HepG2 (cell line): ENCODE data around the gene NUAK1. TPM values are rescaled to one million over a fixed set of nuclear protein-coding genes. Genes with fewer than 3 reads are reported as not detected.

Source experiments
- ATAC-seq: fragments of 200-7000 bp; cut with Tn5 transposase; 3 replicates; pipeline ENCODE4 v1.9.1; 2020; ENCODE audit warnings: mild to moderate bottlenecking, moderate library complexity
- BruUV-seq: library from RNA; stranded (reverse); fragments of 400-500 nt; replicated peaks from 2 replicates; lab custom pipeline; 2021; lab: Mats Ljungman, UMichigan
- CTCF ChIA-PET: fragments of 300-600 bp; formaldehyde crosslinking; extraction: SDS; loops from one replicate; lab custom pipeline; 2021; ENCODE audit warnings: low total read pairs, inconsistent platforms, low intra/inter-chr PET ratio; lab: Yijun Ruan, JAX
- POLR2A ChIA-PET: fragments of 350-600 bp; sonication (Branson Sonifier 250); formaldehyde crosslinking; loops from one replicate; lab custom pipeline; 2020; ENCODE audit warnings: antibody characterized with exemption, inconsistent platforms; lab: Yijun Ruan, JAX
- DNase-seq: peaks from one replicate; pipeline ENCODE4 v3.0.0-alpha.2; 2015; ENCODE audit warnings: low spot score
- FAIRE-seq: peaks from 3 replicates; lab custom pipeline; 2011; peaks lifted over from hg19 to GRCh38; lab: Jason Lieb, UNC
- H2AFZ ChIP-seq: one replicate; pipeline ENCODE4 v1.6.1; 2011; ENCODE audit warnings: low read length, inconsistent platforms
- H3K27ac ChIP-seq: fragments of 300-600 bp; 3 replicates; pipeline ENCODE4 v1.8.0; 2011; ENCODE audit warnings: mixed run types, mild to moderate bottlenecking, mixed read lengths, low read length, inconsistent platforms; ENCODE audit not compliant: insufficient read depth; ENCODE audit errors: extremely low read length
- H3K27me3 ChIP-seq, 2 experiments: fragments of 200-600 bp in 1 of 2; 2 replicates in 1 of 2; 3 replicates in 1 of 2; pipeline versions ENCODE4 v1.6.0 to v1.8.0; 2011; ENCODE audit warnings: low read length in 2 of 2, mild to moderate bottlenecking in 2 of 2, moderate library complexity in 2 of 2, inconsistent platforms in 1 of 2; ENCODE audit not compliant: insufficient read depth in 2 of 2, control insufficient read depth in 1 of 2
- H3K36me3 ChIP-seq, 2 experiments: fragments of 200-600 bp in 1 of 2; replicated peaks in 1 of 2; 2 replicates in 1 of 2; 3 replicates in 1 of 2; pipeline versions ENCODE4 v1.5.1 to v1.8.0; 2011; ENCODE audit warnings: low read length in 2 of 2, inconsistent platforms in 1 of 2; ENCODE audit not compliant: insufficient read depth in 2 of 2, control insufficient read depth in 1 of 2
- H3K4me1 ChIP-seq: 2 replicates; pipeline ENCODE4 v1.5.1; 2012; ENCODE audit warnings: low read length, inconsistent platforms; ENCODE audit not compliant: insufficient read depth
- H3K4me2 ChIP-seq: 2 replicates; pipeline ENCODE4 v1.6.0; 2011; ENCODE audit warnings: low read depth, low read length, inconsistent platforms
- H3K4me3 ChIP-seq, 3 experiments: fragments of 200-600 bp in 1 of 3; sonication (generic), shearing (Covaris generic) in 1 of 3; replicated peaks in 1 of 3; 2 replicates each; pipeline ENCODE4 v1.5.1; 2011 to 2016; ENCODE audit warnings: low read length in 3 of 3, inconsistent platforms in 2 of 3, low read depth in 2 of 3, mild to moderate bottlenecking in 2 of 3, control low read depth in 1 of 3, mixed read lengths in 1 of 3; ENCODE audit not compliant: insufficient read depth in 1 of 3
- H3K79me2 ChIP-seq: one replicate; pipeline ENCODE4 v1.6.1; 2011; ENCODE audit warnings: low read length, inconsistent platforms; ENCODE audit not compliant: insufficient read depth
- H3K9ac ChIP-seq: 2 replicates; pipeline ENCODE4 v1.6.0; 2011; ENCODE audit warnings: mild to moderate bottlenecking, low read depth, low read length, inconsistent platforms; ENCODE audit not compliant: insufficient read depth
- H3K9me3 ChIP-seq: 2 replicates; pipeline ENCODE4 v1.5.1; 2012; ENCODE audit warnings: mild to moderate bottlenecking, low read length
- H4K20me1 ChIP-seq: 2 replicates; pipeline ENCODE4 v1.6.0; 2011; ENCODE audit warnings: inconsistent platforms, mild to moderate bottlenecking, low read length, moderate library complexity; ENCODE audit not compliant: insufficient read depth
- ATRX ChIP-seq: sonication (generic); formaldehyde crosslinking; IDR thresholded peaks from 2 replicates; pipeline ENCODE4 v1.4.0; 2020; ENCODE audit warnings: missing genetic modification reagents, borderline replicate concordance
- ESRRA ChIP-seq: sonication (generic); formaldehyde crosslinking; IDR thresholded peaks from 2 replicates; pipeline ENCODE4 v1.5.1; 2020; ENCODE audit warnings: mild to moderate bottlenecking, low read depth, missing genetic modification reagents
- FOXP1 ChIP-seq, 2 experiments: fragments of 450-650 bp in 1 of 2; IDR thresholded peaks; 2 replicates each; pipeline ENCODE4 v1.6.1; 2017 to 2018; ENCODE audit warnings: antibody characterized with exemption in 1 of 2
- KAT8 ChIP-seq: IDR thresholded peaks from 2 replicates; pipeline ENCODE4 v1.6.1; 2016; ENCODE audit warnings: missing genetic modification reagents, missing compliant biosample characterization
- MED1 ChIP-seq: sonication (generic); formaldehyde crosslinking; IDR thresholded peaks from 2 replicates; pipeline ENCODE4 v1.4.0; 2020; ENCODE audit warnings: missing genetic modification reagents
- NFIC ChIP-seq: IDR thresholded peaks from 2 replicates; pipeline ENCODE4 v1.6.1; 2012; ENCODE audit warnings: mild to moderate bottlenecking, low read length, inconsistent platforms
- NR2C2 ChIP-seq: sonication (generic); formaldehyde crosslinking; IDR thresholded peaks from 2 replicates; pipeline ENCODE4 v1.4.0; 2020; ENCODE audit warnings: missing genetic modification reagents, mild to moderate bottlenecking, moderate library complexity, borderline replicate concordance
- NR2F6 ChIP-seq, 2 experiments: IDR thresholded peaks; 2 replicates each; pipeline ENCODE4 v1.6.1; 2016; ENCODE audit warnings: antibody characterized with exemption in 1 of 2, mild to moderate bottlenecking in 1 of 2
- PCBP1 ChIP-seq: fragments of 200-400 bp; formaldehyde crosslinking; IDR thresholded peaks from 2 replicates; pipeline ENCODE4 v1.6.1; 2017; ENCODE audit warnings: mild to moderate bottlenecking, low read depth, low read length, borderline replicate concordance
- ZKSCAN1 ChIP-seq: fragments of 150-350 bp; IDR thresholded peaks from 2 replicates; pipeline ENCODE4 v1.6.1; 2014; ENCODE audit warnings: low read length
- ZNF138 ChIP-seq: sonication (generic); formaldehyde crosslinking; IDR thresholded peaks from 2 replicates; pipeline ENCODE4 v1.5.0; 2020; ENCODE audit warnings: mild to moderate bottlenecking, low read depth, missing genetic modification reagents
- ZNF629 ChIP-seq: sonication (generic); formaldehyde crosslinking; conservative IDR thresholded peaks from 2 replicates; pipeline ENCODE4 v1.5.0; 2020; ENCODE audit warnings: missing genetic modification reagents
- ZNF772 ChIP-seq: sonication (generic); formaldehyde crosslinking; IDR thresholded peaks from 2 replicates; pipeline ENCODE4 v1.5.0; 2020; ENCODE audit warnings: mild to moderate bottlenecking, missing genetic modification reagents
- ZSCAN25 ChIP-seq: sonication (generic); formaldehyde crosslinking; IDR thresholded peaks from 2 replicates; pipeline ENCODE4 v1.8.0; 2022; ENCODE audit warnings: mild to moderate bottlenecking, missing genetic modification reagents
- WGBS: methylation state at CpG from one replicate; pipeline ENCODE4 v1.1.6; 2017; ENCODE audit warnings: low lambda C conversion rate; 5-methylcytosine and 5-hydroxymethylcytosine counted together
- in situ Hi-C: cut with HindIII; loops from 2 replicates; pipeline ENCODE4 v1.10.0; 2017; ENCODE audit warnings: low pct_unique_long_range_greater_than_20kb; ENCODE audit not compliant: extremely low pct_ligation_motif_present
- intact Hi-C: fragments of 100-400 bp; cut with micrococcal nuclease; formaldehyde crosslinking; loops from one replicate; pipeline ENCODE4 v1.10.0; 2022; ENCODE audit not compliant: unreplicated experiment
- polyA plus RNA-seq, 8 experiments: library from polyadenylated mRNA; depleted of rRNA in 3 of 8; stranded (reverse) in 7 of 8; unstranded in 1 of 8; fragments of >200 nt; fragmentation: Illumina TruSeq in 4 of 8; extraction: Trizol in 4 of 8; gene quantifications; 2 replicates each; pipeline versions ENCODE4 v1.2.1 to v1.2.3, GENCODE V29; 2011 to 2016; ENCODE audit warnings: low read depth in 4 of 8, missing spikeins in 1 of 8, mixed read lengths in 1 of 8; ENCODE audit not compliant: insufficient read depth in 1 of 8
- total RNA-seq, 5 experiments: library from RNA; depleted of rRNA; stranded (reverse); fragments of >200 nt; fragmentation: Illumina TruSeq; extraction: Trizol; gene quantifications; 2 replicates each; pipeline ENCODE4 v1.2.3, GENCODE V29; 2016; ENCODE audit warnings: low read depth in 1 of 5
- TF ChIP-seq, protein P1 (sequence below): sonication (generic); formaldehyde crosslinking; IDR thresholded peaks from 2 replicates; pipeline ENCODE4 v1.4.0; 2020; ENCODE audit warnings: mild to moderate bottlenecking, missing genetic modification reagents
- TF ChIP-seq, protein P2 (sequence below): sonication (generic); formaldehyde crosslinking; IDR thresholded peaks from 2 replicates; pipeline ENCODE4 v1.8.0; 2022; ENCODE audit warnings: mild to moderate bottlenecking, missing genetic modification reagents, moderate library complexity
- TF ChIP-seq, protein P3 (sequence below): sonication (generic); formaldehyde crosslinking; conservative IDR thresholded peaks from 2 replicates; pipeline ENCODE4 v1.5.0; 2020; ENCODE audit warnings: missing genetic modification reagents

The NUAK1 gene
- total and polyA plus RNA-seq, 2 of the 13 experiments (the other 11 are each of a cell fraction or from before 2014, with no cell fraction given): 1.7 to 1.9 TPM

DNA sequence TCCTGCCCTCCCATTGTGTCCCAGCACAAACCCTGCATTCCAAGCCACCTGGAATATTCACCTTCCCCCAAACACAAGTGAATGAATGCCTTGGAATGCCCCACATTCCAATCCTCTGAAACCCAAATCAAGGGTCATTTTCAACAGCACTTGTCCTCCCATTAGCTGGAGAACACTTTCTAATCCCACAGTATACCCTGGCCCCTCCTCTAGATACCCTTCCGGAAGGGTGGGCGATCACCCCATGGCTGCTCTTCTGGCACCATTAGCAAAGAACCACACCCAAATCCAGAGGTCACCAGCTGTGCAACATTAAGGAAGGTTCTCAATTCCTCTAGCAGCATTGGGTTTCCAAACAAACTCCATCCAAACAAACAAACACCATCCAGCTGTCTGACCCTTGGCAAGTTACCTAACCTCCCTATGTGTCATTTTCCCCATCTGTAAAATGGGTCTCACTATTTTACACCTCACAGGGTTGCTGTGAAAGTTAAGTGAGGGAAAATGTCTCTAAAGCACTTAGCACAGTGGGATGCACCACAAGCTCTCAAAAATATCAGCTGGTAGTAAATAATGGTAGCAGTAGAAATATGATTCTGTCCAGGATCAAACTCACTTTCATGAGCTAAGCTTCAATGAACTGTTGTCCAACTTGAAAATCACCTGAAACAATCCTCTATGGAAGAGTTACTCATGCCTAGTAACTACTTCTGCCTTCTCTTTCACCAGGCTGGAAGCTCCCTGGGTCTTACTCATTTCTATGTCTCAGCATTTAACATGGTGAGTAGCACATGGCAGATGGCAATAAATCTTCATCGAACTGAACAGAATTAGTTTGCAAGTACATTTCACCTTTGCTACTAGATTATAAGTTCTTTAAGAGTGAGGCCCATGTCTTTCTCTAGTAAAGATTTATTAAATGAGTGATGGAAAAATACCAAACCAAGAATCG lies 5.3 kb downstream of the NUAK1 start (continued):
- TF ChIP-seq MED1 (CRISPR knock-in tag) (no peak), ZNF772 (CRISPR knock-in tag) (no peak), NFIC (no peak), ZNF629 (CRISPR knock-in tag) (peak; percentile 88), ATRX (CRISPR knock-in tag) (no peak)
- TF ChIP-seq, protein P1, sequence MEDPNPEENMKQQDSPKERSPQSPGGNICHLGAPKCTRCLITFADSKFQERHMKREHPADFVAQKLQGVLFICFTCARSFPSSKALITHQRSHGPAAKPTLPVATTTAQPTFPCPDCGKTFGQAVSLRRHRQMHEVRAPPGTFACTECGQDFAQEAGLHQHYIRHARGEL: no peak

DNA sequence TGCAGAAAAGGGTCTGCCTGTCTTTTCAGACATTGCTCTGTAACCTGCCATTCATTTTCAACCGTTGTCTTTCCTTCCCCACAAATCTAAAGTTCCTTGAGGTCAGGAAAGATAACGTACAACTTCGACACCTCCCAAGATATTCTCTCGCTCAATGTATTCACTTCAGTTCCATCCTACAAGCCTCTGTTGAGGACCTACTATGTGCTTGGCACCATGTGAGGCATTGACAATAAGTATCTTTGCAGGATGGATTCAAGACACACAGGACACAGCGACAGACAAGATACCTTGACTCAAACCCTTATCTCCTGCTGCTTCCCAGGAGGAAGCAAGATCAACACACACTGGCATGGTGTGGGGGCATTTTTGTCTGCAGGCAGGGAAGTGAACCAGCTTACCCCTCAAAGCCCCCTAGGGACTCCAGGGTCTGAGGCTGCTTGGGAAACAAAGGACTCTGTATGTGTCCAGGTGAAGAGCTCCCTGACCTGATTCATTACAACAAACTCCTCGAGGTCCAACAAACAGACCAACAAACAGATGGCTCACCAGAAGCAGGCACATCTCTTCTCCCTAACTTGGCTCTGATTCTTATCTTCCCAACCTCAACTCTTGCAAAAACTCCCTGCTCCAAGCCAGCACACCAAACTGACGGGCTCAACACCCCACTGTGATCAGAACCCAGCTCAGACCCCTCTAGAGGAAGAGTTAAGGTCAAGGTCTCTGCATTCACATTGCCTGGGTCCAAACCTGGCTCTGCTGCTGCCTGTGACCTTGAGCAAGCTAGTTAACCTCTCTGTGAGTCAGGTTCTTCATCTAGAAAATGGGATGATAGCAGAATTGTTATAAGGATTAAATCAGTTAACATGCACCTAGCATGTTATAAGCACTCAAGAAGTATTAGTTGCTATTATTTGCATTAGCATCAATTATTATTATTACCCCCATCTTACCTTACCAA lies 6.3 kb downstream of the NUAK1 start:
- Histone ChIP-seq H4K20me1 (no peaks in the 10 kb centered on the region), H3K9ac (peak overlapping the region; percentile 12; the same call in 1 of the 2 replicates), H3K4me3 (peak overlapping the region in 2 of 3 experiments; percentile 9 to 34; a peak in 2 of 6 replicates), H2AFZ (no peak overlapping the region), H3K4me2 (peak overlapping the region; percentile 70), H3K4me1 (peaks cover 100% of the 10 kb centered on the region), H3K27me3 (peaks cover 0 to 3% of the 10 kb centered on the region in 2 experiments; a peak in 2 of 5 replicates), H3K27ac (peak overlapping the region; percentile 32), H3K9me3 (no peaks in the 10 kb centered on the region), H3K79me2 (no peaks in the 10 kb centered on the region), H3K36me3 (no peaks in the 10 kb centered on the region)
- WGBS: 38% methylated on average over 6 of the region's 7 CpGs
- DNase-seq (no peak), FAIRE-seq (no peak), ATAC-seq (no peak)
- ChIA-PET CTCF (no interaction called here), POLR2A (interaction anchor here (0.9 kb wide), 1 partner anchor 13 kb away, joined by 4 read pairs; no protein-coding TSS in a partner anchor)
- no TSS peak for BruUV-seq
- intact Hi-C loops: no loop called here
- in situ Hi-C loops: loop anchor here (5.0 to 10.0 kb wide), 3 partner anchors 48 to 425 kb away; no protein-coding TSS in a partner anchor
- TF ChIP-seq KAT8: no peak
- TF ChIP-seq, protein P2, sequence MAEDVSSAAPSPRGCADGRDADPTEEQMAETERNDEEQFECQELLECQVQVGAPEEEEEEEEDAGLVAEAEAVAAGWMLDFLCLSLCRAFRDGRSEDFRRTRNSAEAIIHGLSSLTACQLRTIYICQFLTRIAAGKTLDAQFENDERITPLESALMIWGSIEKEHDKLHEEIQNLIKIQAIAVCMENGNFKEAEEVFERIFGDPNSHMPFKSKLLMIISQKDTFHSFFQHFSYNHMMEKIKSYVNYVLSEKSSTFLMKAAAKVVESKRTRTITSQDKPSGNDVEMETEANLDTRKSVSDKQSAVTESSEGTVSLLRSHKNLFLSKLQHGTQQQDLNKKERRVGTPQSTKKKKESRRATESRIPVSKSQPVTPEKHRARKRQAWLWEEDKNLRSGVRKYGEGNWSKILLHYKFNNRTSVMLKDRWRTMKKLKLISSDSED (CRISPR knock-in tag): no peak
- peak; percentile 74 for TF ChIP-seq ESRRA (CRISPR knock-in tag)
- no peak for TF ChIP-seq NR2C2 (CRISPR knock-in tag)
- TF ChIP-seq, protein P3, sequence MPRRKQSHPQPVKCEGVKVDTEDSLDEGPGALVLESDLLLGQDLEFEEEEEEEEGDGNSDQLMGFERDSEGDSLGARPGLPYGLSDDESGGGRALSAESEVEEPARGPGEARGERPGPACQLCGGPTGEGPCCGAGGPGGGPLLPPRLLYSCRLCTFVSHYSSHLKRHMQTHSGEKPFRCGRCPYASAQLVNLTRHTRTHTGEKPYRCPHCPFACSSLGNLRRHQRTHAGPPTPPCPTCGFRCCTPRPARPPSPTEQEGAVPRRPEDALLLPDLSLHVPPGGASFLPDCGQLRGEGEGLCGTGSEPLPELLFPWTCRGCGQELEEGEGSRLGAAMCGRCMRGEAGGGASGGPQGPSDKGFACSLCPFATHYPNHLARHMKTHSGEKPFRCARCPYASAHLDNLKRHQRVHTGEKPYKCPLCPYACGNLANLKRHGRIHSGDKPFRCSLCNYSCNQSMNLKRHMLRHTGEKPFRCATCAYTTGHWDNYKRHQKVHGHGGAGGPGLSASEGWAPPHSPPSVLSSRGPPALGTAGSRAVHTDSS: no peak
- no peak for TF ChIP-seq ZSCAN25 (CRISPR knock-in tag)
- TF ChIP-seq PCBP1: no peak
- TF ChIP-seq NR2F6 (IDR thresholded peaks at IDR 0.05): peak; percentile 54; the same call in 1 of the 2 replicates
- TF ChIP-seq NR2F6 (CRISPR knock-in tag; IDR thresholded peaks at IDR 0.05): 0 out of 2 replicates have a peak, but pooled peaks have one; percentile 29
- peak; percentile 87 for TF ChIP-seq ZNF629 (CRISPR knock-in tag)
- TF ChIP-seq ZKSCAN1: peak; percentile 90
- TF ChIP-seq FOXP1 (IDR thresholded peaks at IDR 0.05): no peak
- TF ChIP-seq FOXP1 (CRISPR knock-in tag; IDR thresholded peaks at IDR 0.05): no peak
- TF ChIP-seq ZNF138 (CRISPR knock-in tag): no peak
